Adrenal gland (tissue), 12 donors: ENCODE data around the gene SLC37A1. TPM values are rescaled to one million over a fixed set of nuclear protein-coding genes. Genes with fewer than 3 reads are reported as not detected.

ENCODE experiments used
- DNase-seq, 7 donors: peaks; one replicate each; pipeline ENCODE4 v3.0.0-alpha.2; 2019 to 2020
- H3K27ac ChIP-seq, 5 donors: fragments of 200-600 bp; sonication (generic) in 4 of 5; 1 replicate in 3 of 5; 2 replicates in 2 of 5; pipeline versions ENCODE4 v1.5.1 to v1.8.0; 2016 to 2020; ENCODE audit warnings: mild to moderate bottlenecking in 1 of 5
- H3K27me3 ChIP-seq: fragments of 200-600 bp; 2 replicates; pipeline ENCODE4 v1.8.0; 2021
- H3K36me3 ChIP-seq, 2 donors: fragments of 200-600 bp; replicated peaks in 1 of 2; 1 replicate in 1 of 2; 2 replicates in 1 of 2; pipeline versions ENCODE4 v1.5.1 to v1.8.0; 2018 to 2022
- H3K4me1 ChIP-seq, 2 donors: fragments of 200-600 bp; replicated peaks in 1 of 2; 1 replicate in 1 of 2; 2 replicates in 1 of 2; pipeline versions ENCODE4 v1.5.1 to v1.8.0; 2018 to 2021
- H3K4me3 ChIP-seq, 4 donors: fragments of 200-600 bp; sonication (generic) in 3 of 4; one replicate each; pipeline ENCODE4 v1.5.1; 2016 to 2018
- H3K9me3 ChIP-seq, 3 donors: fragments of 200-600 bp; sonication (generic) in 1 of 3; replicated peaks in 1 of 3; 1 replicate in 2 of 3; 2 replicates in 1 of 3; pipeline versions ENCODE4 v1.5.1 to v1.8.0; 2016 to 2021
- CTCF ChIP-seq, 6 experiments: fragments of 450-650 bp in 4 of 6; fragments of 200-600 bp in 2 of 6; sonication (generic) in 1 of 6; IDR thresholded peaks; 1 replicate in 5 of 6; 2 replicates in 1 of 6; pipeline versions ENCODE4 v1.5.1 to v1.8.0; 2016 to 2021; ENCODE audit warnings: antibody characterized with exemption in 6 of 6, mild to moderate bottlenecking in 2 of 6, moderate library complexity in 1 of 6
- POLR2A ChIP-seq, 2 donors: fragments of 450-650 bp; IDR thresholded peaks; one replicate each; pipeline ENCODE4 v1.6.1; 2017; ENCODE audit warnings: antibody characterized with exemption in 2 of 2, mild to moderate bottlenecking in 2 of 2, moderate library complexity in 1 of 2
- WGBS, 4 donors: extraction: QIAGEN DNeasy Blood & Tissue Kit in 2 of 4; methylation state at CpG; one replicate each; pipeline versions ENCODE4 v1.1.5 to v1.1.7; 2013 to 2017; 5-methylcytosine and 5-hydroxymethylcytosine counted together
- intact Hi-C, 2 donors: fragments of 100-400 bp; cut with DNase I; formaldehyde crosslinking; loops; one replicate each; pipeline versions ENCODE4 v1.14.1 to v1.15.0; 2022 to 2023
- polyA plus RNA-seq, 3 donors: library from polyadenylated mRNA; stranded (reverse); fragments of 200-250 nt in 2 of 3; fragments of 350-450 nt in 1 of 3; fragmentation: Illumina TruSeq in 1 of 3; extraction: RNeasy Lipid Tissue Mini Kit (QIAGEN cat#74804) in 1 of 3; gene quantifications; one replicate each; pipeline ENCODE4 v1.2.3, GENCODE V29; 2013 to 2014
- total RNA-seq, 9 donors: library from RNA; depleted of rRNA in 4 of 9; stranded (reverse); fragments of >200 nt in 4 of 9; fragments of 120-200 nt in 1 of 9; fragmentation: NEBNext Ultra II Directional in 1 of 9; extraction: Animal tissue kit (Norgen Biotek cat#: 25700) in 1 of 9; gene quantifications; one replicate each; pipeline versions ENCODE4 v1.1.0 to v1.2.4, GENCODE V29; 2013 to 2023
- donor health status: healthy with polysubstance abuse.
- donor health status: Bipolar disorder and iron deficiency.
- donor health status: DM: yes; HTN: yes; CAD: no.
- donor health status: DM: no; HTN: no; CAD: no.
- donor health status: DM: no; HTN: no; CAD: no.
- donor health status: DM: yes; HTN: yes; CAD: no.

Gene SLC37A1
- total and polyA plus RNA-seq, 12 donors = 4.8 to 27.2 (median 16.3) TPM

GRCh38 chr21:42615924-42616323, 102.3 kb downstream of the SLC37A1 start:
- no peaks in the 10 kb centered on the region for H3K4me1 ChIP-seq
- no peak for TF ChIP-seq CTCF (IDR thresholded peaks at IDR 0.05)
- TF ChIP-seq POLR2A (IDR thresholded peaks at IDR 0.05) = no peak
- no peak for DNase-seq
- intact Hi-C loops = no loop called here
- WGBS, 4 donors = 52 to 63% (median 58%) methylated on average over 3 of the region's 3 CpGs
- H3K27me3 ChIP-seq = peaks cover 25% of the 10 kb centered on the region
- no peaks in the 10 kb centered on the region for H3K9me3 ChIP-seq
- no peaks in the 10 kb centered on the region for H3K36me3 ChIP-seq
- no peak overlapping the region for H3K27ac ChIP-seq
- no peak overlapping the region for H3K4me3 ChIP-seq

- intact Hi-C loops = no loop called here
- TF ChIP-seq POLR2A (IDR thresholded peaks at IDR 0.05) = no peak
- TF ChIP-seq CTCF (IDR thresholded peaks at IDR 0.05) = no peak
- DNase-seq = no peak
- 33 to 39% (median 36%) methylated on average over 16 to 18 of the region's 18 CpGs for WGBS, 4 donors
- Histone ChIP-seq H3K36me3 (no peaks in the 10 kb centered on the region), H3K27ac (no peak overlapping the region), H3K4me3 (no peak overlapping the region), H3K4me1 (no peaks in the 10 kb centered on the region), H3K9me3 (no peaks in the 10 kb centered on the region), H3K27me3 (peaks cover 25% of the 10 kb centered on the region)
Observed at GRCh38 chr21:42616446-42616845, 102.8 kb downstream of the SLC37A1 start.

- H3K27me3 ChIP-seq = peaks cover 25% of the 10 kb centered on the region
- H3K9me3 ChIP-seq = no peaks in the 10 kb centered on the region
- no peak overlapping the region for H3K27ac ChIP-seq
- DNase-seq = no peak
- H3K4me3 ChIP-seq = no peak overlapping the region
- TF ChIP-seq CTCF (IDR thresholded peaks at IDR 0.05) = no peak
- no peak for TF ChIP-seq POLR2A (IDR thresholded peaks at IDR 0.05)
- intact Hi-C loops = no loop called here
- no peaks in the 10 kb centered on the region for H3K36me3 ChIP-seq
- 79 to 83% (median 80%) methylated on average over 1 to 21 of the region's 21 CpGs; no CpG with 5 or more reads in 1 of the 4 donors for WGBS, 4 donors
- no peaks in the 10 kb centered on the region for H3K4me1 ChIP-seq
Observed at GRCh38 chr21:42616941-42617340, 103.3 kb downstream of the SLC37A1 start.

GRCh38 chr21:42617486-42617885, 103.8 kb downstream of the SLC37A1 start:
- no peaks in the 10 kb centered on the region for H3K9me3 ChIP-seq
- no peak overlapping the region for H3K27ac ChIP-seq
- H3K36me3 ChIP-seq = no peaks in the 10 kb centered on the region
- H3K27me3 ChIP-seq = peaks cover 25% of the 10 kb centered on the region
- intact Hi-C loops = no loop called here
- no peak overlapping the region for H3K4me3 ChIP-seq
- no peaks in the 10 kb centered on the region for H3K4me1 ChIP-seq
- no peak for TF ChIP-seq POLR2A (IDR thresholded peaks at IDR 0.05)
- TF ChIP-seq CTCF (IDR thresholded peaks at IDR 0.05) = no peak
- WGBS, 4 donors = 50 to 61% (median 56%) methylated on average over 8 to 23 of the region's 23 CpGs
- DNase-seq = no peak
